LNCAP (cell line): ENCODE measurements around the gene ERFL.

Experiments used
- TF ChIP-seq, protein P1 (sequence below): fragments of 450-650 bp; IDR thresholded peaks from 2 replicates; pipeline ENCODE4 v1.5.1; 2017; ENCODE audit warnings: mild to moderate bottlenecking

The ERFL gene

DNA sequence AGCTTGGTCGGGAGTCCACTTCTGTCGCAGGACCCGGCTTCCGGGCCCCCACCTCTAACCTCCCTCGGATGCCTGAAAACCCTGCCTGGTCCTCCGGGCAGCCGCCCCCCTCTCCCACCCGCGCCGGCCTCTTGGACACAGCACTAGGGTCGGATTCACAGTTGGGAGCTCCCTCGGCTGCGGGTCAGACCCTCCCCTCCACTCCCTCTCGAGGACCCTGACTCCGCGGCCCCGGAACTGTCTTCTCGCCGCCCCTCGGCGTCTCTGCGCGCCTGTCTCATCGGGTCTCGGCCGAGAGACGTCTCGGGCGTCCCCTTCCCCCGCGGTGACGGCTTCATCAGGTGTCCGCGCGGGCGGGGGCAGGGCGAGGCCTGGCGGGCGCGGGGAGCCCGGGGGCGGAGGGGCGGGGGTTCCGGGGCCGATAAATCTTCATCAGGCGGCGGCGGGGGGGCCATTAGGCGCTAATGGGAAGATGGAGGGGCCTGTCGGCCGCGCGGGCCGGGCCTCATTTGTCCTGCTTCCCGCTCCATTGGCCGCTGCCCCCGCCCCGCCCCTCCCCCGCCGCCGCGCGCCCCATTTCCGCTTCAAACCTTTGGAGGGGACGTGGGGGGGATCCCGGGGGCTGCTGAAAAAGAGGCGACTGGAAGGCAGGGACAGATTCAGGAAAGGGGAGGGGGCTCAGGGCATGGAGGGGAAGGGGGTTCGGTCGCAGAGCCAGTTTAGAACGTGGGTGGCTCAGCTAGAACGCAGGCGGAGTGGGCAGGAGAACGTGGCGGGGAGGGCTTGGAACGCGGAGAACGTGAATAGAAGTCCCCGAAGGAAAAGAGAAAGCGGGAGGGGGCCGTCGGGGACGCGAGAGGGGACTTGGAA is 11.8 kb upstream of the ERFL start:
- TF ChIP-seq, protein P1, sequence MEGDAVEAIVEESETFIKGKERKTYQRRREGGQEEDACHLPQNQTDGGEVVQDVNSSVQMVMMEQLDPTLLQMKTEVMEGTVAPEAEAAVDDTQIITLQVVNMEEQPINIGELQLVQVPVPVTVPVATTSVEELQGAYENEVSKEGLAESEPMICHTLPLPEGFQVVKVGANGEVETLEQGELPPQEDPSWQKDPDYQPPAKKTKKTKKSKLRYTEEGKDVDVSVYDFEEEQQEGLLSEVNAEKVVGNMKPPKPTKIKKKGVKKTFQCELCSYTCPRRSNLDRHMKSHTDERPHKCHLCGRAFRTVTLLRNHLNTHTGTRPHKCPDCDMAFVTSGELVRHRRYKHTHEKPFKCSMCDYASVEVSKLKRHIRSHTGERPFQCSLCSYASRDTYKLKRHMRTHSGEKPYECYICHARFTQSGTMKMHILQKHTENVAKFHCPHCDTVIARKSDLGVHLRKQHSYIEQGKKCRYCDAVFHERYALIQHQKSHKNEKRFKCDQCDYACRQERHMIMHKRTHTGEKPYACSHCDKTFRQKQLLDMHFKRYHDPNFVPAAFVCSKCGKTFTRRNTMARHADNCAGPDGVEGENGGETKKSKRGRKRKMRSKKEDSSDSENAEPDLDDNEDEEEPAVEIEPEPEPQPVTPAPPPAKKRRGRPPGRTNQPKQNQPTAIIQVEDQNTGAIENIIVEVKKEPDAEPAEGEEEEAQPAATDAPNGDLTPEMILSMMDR, result no peak

DNA sequence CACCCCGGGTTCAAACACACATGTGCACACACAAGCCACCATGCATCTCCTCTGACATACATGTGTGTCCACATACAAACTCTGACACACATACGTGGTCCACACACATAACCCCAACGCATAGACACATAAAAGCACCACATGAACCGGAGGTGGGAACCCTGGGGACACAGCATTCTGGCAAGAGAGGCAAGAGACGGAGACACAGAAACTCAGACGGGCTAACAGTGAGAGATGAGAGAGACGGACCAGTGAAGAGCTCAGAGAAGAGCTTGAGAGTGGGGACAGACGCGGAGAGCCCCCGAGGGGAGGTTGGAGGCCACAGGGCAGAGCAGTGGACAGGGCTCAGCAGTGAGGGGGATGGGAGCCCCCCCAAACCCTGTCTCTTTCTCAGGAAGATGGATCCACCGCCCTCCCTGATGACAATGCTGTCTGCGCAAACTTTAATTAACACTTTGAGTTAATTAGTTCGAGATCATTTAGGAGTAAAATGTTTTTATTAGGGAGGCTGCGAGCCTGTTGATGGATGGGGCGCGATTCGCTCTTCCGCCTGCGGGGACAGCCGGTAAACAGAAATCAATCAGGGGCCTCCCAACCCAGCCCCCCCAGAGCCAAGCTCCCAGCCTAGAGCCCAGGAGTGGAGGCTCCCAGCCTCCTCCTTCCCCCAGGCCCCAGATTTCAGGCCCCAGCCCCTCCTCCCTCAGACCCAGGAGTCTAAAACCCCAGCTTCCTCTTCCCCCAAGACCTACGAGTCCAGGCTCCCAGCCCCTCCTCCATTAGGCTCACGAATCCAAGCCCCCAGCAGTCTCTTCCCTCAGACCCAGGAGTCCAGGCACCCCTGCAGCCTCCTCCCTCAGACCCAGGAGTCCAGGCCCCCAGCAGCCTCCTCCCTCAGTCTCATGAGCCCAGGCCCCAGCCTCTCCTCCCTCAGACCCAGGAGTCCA is 9.5 kb upstream of the ERFL start:
- TF ChIP-seq, protein P1, result no peak

DNA sequence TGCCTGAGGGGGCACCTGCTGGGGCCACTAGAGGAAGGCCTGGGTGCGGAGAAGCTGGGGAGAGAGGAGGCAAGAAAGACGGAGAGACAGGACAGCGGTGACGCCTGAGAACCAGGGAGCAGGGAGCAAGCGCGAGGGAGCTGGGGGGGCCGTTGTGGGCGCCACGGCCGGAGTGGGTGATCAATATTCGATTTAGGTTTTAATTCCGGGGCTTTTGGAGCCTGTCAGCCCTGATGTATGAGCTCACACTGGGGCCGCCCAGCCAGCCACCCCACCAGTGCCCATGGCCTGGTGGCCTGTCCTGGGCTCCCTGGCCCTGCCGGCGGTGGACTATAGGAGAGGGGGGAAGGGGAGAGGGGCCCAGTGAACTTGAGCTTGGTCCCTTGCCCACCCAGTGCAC is 8.7 kb upstream of the ERFL start:
- TF ChIP-seq, protein P1, result no peak

DNA sequence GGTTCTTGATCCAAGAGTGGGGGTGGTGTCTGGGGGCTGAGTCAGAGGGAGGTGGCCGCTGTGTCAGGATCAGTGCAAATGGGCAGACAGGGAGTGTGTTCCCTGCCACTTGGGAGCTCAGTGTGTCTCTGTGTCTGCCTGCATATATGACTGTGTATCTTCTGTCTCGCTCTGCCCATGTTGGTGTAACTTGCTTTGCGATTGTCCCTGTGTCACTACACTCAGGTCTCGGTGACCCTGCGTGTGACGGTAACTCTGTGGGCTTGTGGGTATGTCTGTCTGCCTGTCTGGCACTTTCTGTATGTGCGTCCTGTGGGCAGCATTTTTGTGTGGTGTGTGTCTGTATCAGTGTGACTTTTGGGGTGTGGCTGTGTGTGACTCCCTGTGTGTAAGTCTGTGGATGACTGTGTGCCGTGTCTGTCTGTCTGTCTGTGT is 8.2 kb upstream of the ERFL start:
- TF ChIP-seq, protein P1, result no peak

DNA sequence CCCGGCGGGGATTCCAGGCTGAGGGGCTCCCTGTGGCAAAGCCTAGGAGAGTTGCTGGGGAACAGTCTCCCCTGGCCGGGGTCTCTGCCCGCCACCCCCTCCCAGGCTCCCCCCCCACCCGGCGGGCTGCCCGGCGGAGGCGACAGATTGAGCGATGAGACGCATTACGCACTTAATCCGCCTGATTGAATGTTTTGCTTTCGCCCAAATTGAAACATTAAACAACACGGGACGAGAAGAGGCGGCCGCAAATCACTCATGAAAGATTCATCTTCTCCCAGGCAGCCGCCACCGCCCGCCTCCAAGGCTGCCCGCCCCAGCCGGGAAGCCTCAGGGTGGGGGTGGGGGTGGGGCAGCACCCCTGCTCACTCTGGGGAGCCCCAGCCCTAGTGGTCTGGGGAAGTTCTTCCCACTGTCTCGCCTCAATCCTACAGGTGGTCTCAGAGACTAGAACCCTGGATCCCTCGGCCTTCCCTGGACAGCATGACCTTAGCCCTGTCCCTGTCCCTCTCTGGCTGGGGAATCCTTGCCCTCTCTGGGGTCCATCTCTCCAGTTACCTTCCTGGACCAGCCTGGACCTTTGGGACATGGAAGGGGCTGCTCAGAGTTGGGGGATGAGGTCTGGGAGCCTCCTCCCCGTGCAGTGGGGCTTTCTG is 7.6 kb upstream of the ERFL start:
- TF ChIP-seq, protein P1, result no peak

DNA sequence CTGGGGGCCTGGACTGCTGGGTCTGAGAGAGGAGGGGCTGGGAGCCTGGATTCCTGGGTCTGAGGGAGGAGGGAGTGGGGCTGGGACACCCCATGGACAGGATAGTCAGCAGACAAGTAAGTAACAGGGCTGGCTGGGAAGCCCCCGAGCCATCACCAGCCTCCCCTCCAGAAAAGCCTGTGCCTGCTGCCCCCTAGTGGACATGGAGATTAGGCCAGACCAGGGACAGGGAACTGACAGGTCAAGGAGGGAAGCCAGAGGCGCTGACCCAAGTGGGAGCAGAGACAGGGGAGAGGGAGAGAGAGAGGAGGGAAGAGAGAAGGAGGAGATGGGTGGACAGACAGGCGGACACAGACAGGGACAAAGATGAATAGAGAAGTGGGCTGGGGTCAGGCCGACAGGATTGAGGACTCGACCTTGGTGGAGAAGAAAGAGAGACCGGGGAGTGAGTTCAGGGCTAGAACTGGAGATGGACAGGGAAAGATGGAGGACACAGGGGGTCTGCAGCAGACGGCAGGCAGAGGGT is 6.7 kb upstream of the ERFL start:
- TF ChIP-seq, protein P1, result peak; percentile 69
